Stimulated activated naive CD4-positive, alpha-beta T cell (primary cell): ENCODE measurements around the gene NR1D1.
"Not testable (repeated sequence)": the region's sequence is repeated elsewhere in the genome, so short reads cannot be mapped to it uniquely, and the experiment has no call there.

Experiments
- DNase-seq, 6 experiments: peaks; one replicate each; lab custom pipeline; 2025; lab: John Stamatoyannopoulos, UW

Gene NR1D1

GRCh38 chr17:40100419-40100668 lies at the start of gene NR1D1:
Gene NR1D1 (minus strand): TSS chr17:40100589. CDS start chr17:40100094, 495 bp downstream.
- no peak for DNase-seq

GRCh38 chr17:40148527-40148926 lies 48.1 kb upstream of the NR1D1 start:
- DNase-seq: no peak

- DNase-seq: no peak
These were observed 45.1 kb upstream of the NR1D1 start for GRCh38 chr17:40145476-40145875.

GRCh38 chr17:40143166-40143565 lies 42.8 kb upstream of the NR1D1 start:
- DNase-seq: not testable (repeated sequence)

GRCh38 chr17:40139566-40140058 lies 39.2 kb upstream of the NR1D1 start:
- DNase-seq: no peak

GRCh38 chr17:40135817-40136216 lies 35.4 kb upstream of the NR1D1 start:
- DNase-seq: no peak

GRCh38 chr17:40134184-40134583 lies 33.8 kb upstream of the NR1D1 start:
- DNase-seq: no peak

GRCh38 chr17:40130352-40131042 lies 30.1 kb upstream of the NR1D1 start:
- DNase-seq: no peak

GRCh38 chr17:40129498-40129897 lies 29.1 kb upstream of the NR1D1 start:
- DNase-seq: no peak

- DNase-seq: no peak
These were observed 24.1 kb upstream of the NR1D1 start for GRCh38 chr17:40124279-40125141.

GRCh38 chr17:40123811-40124114 lies 23.4 kb upstream of the NR1D1 start:
- no peak for DNase-seq

- DNase-seq: peak; percentile 42 to 64 (median 57)
These were observed 22.8 kb upstream of the NR1D1 start for GRCh38 chr17:40122999-40123810.

- DNase-seq: peak in 1 of 6 experiments; percentile 70
These were observed 22.0 kb upstream of the NR1D1 start for GRCh38 chr17:40122136-40122998.

GRCh38 chr17:40121181-40122135 lies 21.1 kb upstream of the NR1D1 start, which contains the start of gene MSL1:
Gene MSL1 (plus strand): TSS chr17:40121971. CDS start chr17:40122613, 642 bp downstream.
- peak; percentile 73 to 88 (median 80) for DNase-seq

- DNase-seq: no peak
These were observed 14.7 kb upstream of the NR1D1 start for GRCh38 chr17:40115101-40115436.

- no peak for DNase-seq
These were observed 13.5 kb upstream of the NR1D1 start for GRCh38 chr17:40113907-40114245.

- DNase-seq: peak; percentile 84 to 92 (median 90)
These were observed 12.9 kb upstream of the NR1D1 start for GRCh38 chr17:40113110-40113906.

GRCh38 chr17:40112718-40113109 lies 12.3 kb upstream of the NR1D1 start:
- no peak for DNase-seq

- no peak for DNase-seq
These were observed 11.9 kb upstream of the NR1D1 start for GRCh38 chr17:40112191-40112711.
